Peyer's patch (tissue), 4 donors: ENCODE results near the gene RPL18A.

Source experiments
- CTCF ChIP-seq, 6 experiments: fragments of 450-650 bp in 4 of 6; fragments of 200-600 bp in 2 of 6; sonication (generic) in 1 of 6; IDR thresholded peaks; one replicate each; pipeline ENCODE4 v1.5.1; 2017 to 2019; ENCODE audit warnings: antibody characterized with exemption in 6 of 6, mild to moderate bottlenecking in 3 of 6, moderate library complexity in 1 of 6
- POLR2A ChIP-seq, 2 donors: fragments of 450-650 bp; IDR thresholded peaks; one replicate each; pipeline ENCODE4 v1.5.1; 2017; ENCODE audit warnings: antibody characterized with exemption in 2 of 2, mild to moderate bottlenecking in 2 of 2, moderate library complexity in 2 of 2

GRCh38 chr19:17881701-17882100 lies 22.0 kb downstream of the RPL18A start:
- TF ChIP-seq CTCF (IDR thresholded peaks at IDR 0.05) (no peak), POLR2A (IDR thresholded peaks at IDR 0.05) (no peak)
